ENCODE measurements around the gene TSPEAR. TPM values are rescaled to one million over a fixed set of nuclear protein-coding genes. Genes with fewer than 3 reads are reported as not detected.

TSPEAR gene
- total RNA-seq, 4 donors from 2014 or later: 0.19 TPM; not detected in 3

- no peak for DNase-seq (ENCODE audit: low spot score)
- no peak for TF ChIP-seq CTCF (IDR thresholded peaks at IDR 0.05)
- no peak for ATAC-seq (ENCODE audit: low FRiP score)
Measured at GRCh38 chr21:44461464-44462001, 249.8 kb downstream of the TSPEAR start.

GRCh38 chr21:44461005-44461404 lies 250.4 kb downstream of the TSPEAR start:
- no peak for TF ChIP-seq CTCF (IDR thresholded peaks at IDR 0.05)
- DNase-seq (ENCODE audit: low spot score): no peak
- ATAC-seq (ENCODE audit: low FRiP score): no peak

- ATAC-seq (ENCODE audit: low FRiP score): no peak
- DNase-seq (ENCODE audit: low spot score): no peak
- no peak for TF ChIP-seq CTCF (IDR thresholded peaks at IDR 0.05)
Measured at GRCh38 chr21:44460441-44460755, 251.0 kb downstream of the TSPEAR start.

- TF ChIP-seq CTCF (IDR thresholded peaks at IDR 0.05): no peak
- DNase-seq (ENCODE audit: low spot score) (no peak), ATAC-seq (ENCODE audit: low FRiP score) (no peak)
Measured at GRCh38 chr21:44459712-44460440, 251.5 kb downstream of the TSPEAR start.

GRCh38 chr21:44458971-44459711 lies 252.2 kb downstream of the TSPEAR start:
- DNase-seq (ENCODE audit: low spot score) (no peak), ATAC-seq (ENCODE audit: low FRiP score) (no peak)
- TF ChIP-seq CTCF (IDR thresholded peaks at IDR 0.05): no peak

GRCh38 chr21:44456915-44457736 lies 254.2 kb downstream of the TSPEAR start:
- DNase-seq (ENCODE audit: low spot score) (no peak), ATAC-seq (ENCODE audit: low FRiP score) (no peak)
- TF ChIP-seq CTCF (IDR thresholded peaks at IDR 0.05): no peak
